Upper lobe of right lung (tissue), 1 donor: Measurements from ENCODE around the gene NAALADL1. TPM values are rescaled to one million over a fixed set of nuclear protein-coding genes. Genes with fewer than 3 reads are reported as not detected.

Source experiments
- ATAC-seq: fragments of 200-7000 bp; cut with Tn5 transposase; one replicate; pipeline ENCODE4 v1.9.1; 2020; ENCODE audit warnings: mild to moderate bottlenecking, moderate library complexity
- DNase-seq: peaks from one replicate; pipeline ENCODE4 v3.0.0-alpha.2; 2020
- H3K27ac ChIP-seq: fragments of 200-600 bp; one replicate; pipeline ENCODE4 v1.8.0; 2022
- H3K27me3 ChIP-seq: fragments of 200-600 bp; one replicate; pipeline ENCODE4 v1.8.0; 2022; ENCODE audit warnings: mild to moderate bottlenecking
- H3K36me3 ChIP-seq: fragments of 200-600 bp; one replicate; pipeline ENCODE4 v1.8.0; 2022
- H3K4me1 ChIP-seq: fragments of 200-600 bp; one replicate; pipeline ENCODE4 v1.8.0; 2022
- H3K4me3 ChIP-seq: fragments of 200-600 bp; one replicate; pipeline ENCODE4 v1.8.0; 2022; ENCODE audit warnings: mild to moderate bottlenecking
- H3K9me3 ChIP-seq: fragments of 200-600 bp; one replicate; pipeline ENCODE4 v1.8.0; 2022
- CTCF ChIP-seq: fragments of 200-600 bp; IDR thresholded peaks from one replicate; pipeline ENCODE4 v1.8.0; 2022; ENCODE audit warnings: antibody characterized with exemption
- intact Hi-C: fragments of 100-400 bp; cut with DNase I; formaldehyde crosslinking; loops from one replicate; pipeline ENCODE4 v1.11.0; 2022
- total RNA-seq: library from RNA; stranded (reverse); fragmentation: NEBNext Ultra II Directional; extraction: Animal tissue kit (Norgen Biotek cat#: 25700); gene quantifications from one replicate; pipeline ENCODE4 v1.2.1, GENCODE V29; 2021
- donor health status: DM: no; HTN: yes; CAD: no; lungs with severe emphysema.

NAALADL1 gene
- total RNA-seq, 1 donor from 2014 or later = 10.0 TPM

GRCh38 chr11:65059959-65060824 lies 1.8 kb upstream of the NAALADL1 start:
- Histone ChIP-seq H3K27me3 (no peaks in the 10 kb centered on the region), H3K36me3 (no peaks in the 10 kb centered on the region), H3K27ac (no peak overlapping the region), H3K4me1 (no peaks in the 10 kb centered on the region), H3K4me3 (no peak overlapping the region), H3K9me3 (no peaks in the 10 kb centered on the region)
- TF ChIP-seq CTCF = no peak
- DNase-seq = no peak
- ATAC-seq = no peak
- intact Hi-C loops = no loop called here

DNA sequence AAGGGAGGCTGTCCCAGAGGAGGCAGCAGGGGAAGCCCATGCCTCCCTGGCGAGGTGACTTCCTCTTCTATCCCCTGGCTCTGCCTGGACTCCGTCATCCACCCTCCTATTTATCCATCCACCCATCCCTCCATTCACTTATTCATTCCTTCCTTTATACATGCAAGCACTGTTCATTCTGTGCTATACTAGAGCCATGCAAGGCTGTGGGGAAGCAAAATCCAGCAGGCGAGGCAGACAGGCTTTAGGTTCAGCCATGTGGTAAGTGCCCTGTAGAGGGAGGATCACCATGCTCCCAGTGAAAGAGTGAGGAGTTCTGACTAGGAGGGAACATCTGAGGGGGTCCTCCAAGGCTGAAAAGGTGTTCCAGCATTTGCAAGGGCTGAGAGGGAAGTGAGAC lies 1.2 kb upstream of the NAALADL1 start:
- ATAC-seq (no peak), DNase-seq (no peak)
- intact Hi-C loops = no loop called here
- no peak overlapping the region for H3K4me3 ChIP-seq
- no peaks in the 10 kb centered on the region for H3K36me3 ChIP-seq
- no peak overlapping the region for H3K27ac ChIP-seq
- H3K4me1 ChIP-seq = no peaks in the 10 kb centered on the region
- H3K27me3 ChIP-seq = no peaks in the 10 kb centered on the region
- no peaks in the 10 kb centered on the region for H3K9me3 ChIP-seq
- TF ChIP-seq CTCF = no peak

DNA sequence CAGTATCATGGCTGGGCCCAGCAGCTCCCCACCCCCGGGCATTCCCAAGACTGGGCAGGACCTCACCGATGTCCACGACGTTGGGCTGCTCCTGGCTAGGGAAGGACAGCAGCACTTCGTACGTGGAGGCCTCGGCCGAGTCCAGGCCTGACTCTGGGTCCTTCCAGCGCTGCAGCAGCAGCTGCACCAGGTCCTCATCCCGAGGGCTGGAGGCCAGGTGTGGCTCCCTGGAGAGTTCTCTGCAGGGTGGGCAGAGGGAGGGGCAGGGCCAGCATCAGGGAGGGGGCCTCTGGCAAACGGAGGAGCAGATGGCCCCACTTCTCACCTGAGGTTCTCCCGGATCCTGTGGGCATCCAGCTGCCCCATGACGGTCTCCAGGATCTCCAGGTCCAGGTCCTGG lies 341 bp downstream of the NAALADL1 start:
- no peak for DNase-seq
- TF ChIP-seq CTCF = no peak
- intact Hi-C loops = no loop called here
- no peak overlapping the region for H3K4me3 ChIP-seq
- no peak for ATAC-seq
- no peaks in the 10 kb centered on the region for H3K4me1 ChIP-seq
- H3K27me3 ChIP-seq = no peaks in the 10 kb centered on the region
- H3K36me3 ChIP-seq = no peaks in the 10 kb centered on the region
- no peak overlapping the region for H3K27ac ChIP-seq
- no peaks in the 10 kb centered on the region for H3K9me3 ChIP-seq

GRCh38 chr11:65057526-65057925 lies 827 bp downstream of the NAALADL1 start:
- DNase-seq = no peak
- TF ChIP-seq CTCF = no peak
- Histone ChIP-seq H3K4me1 (no peaks in the 10 kb centered on the region), H3K4me3 (no peak overlapping the region), H3K36me3 (no peaks in the 10 kb centered on the region), H3K9me3 (no peaks in the 10 kb centered on the region), H3K27me3 (no peaks in the 10 kb centered on the region), H3K27ac (no peak overlapping the region)
- no peak for ATAC-seq
- intact Hi-C loops = no loop called here

DNA sequence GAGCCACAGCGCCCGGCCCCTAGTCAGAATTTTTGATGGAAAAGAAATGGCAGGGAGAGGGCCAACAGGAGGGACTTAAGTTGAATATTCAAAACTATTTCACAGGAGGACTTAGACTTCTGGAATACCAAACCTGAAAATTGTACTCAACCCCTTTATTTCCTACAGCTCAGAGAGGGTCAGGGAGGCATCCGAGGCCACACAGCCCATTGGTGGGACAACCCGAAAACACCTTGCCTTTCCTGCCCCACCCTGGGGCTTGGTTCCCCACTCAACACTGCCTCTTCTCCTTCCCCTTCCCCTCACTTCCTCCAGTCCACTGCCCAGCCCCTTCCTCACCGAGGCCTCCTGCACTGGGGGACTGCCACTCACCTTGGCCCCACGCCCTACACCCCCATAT lies 1.4 kb downstream of the NAALADL1 start:
- TF ChIP-seq CTCF = no peak
- no peak overlapping the region for H3K4me3 ChIP-seq

More for the DNA sequence above, 1.4 kb downstream of the NAALADL1 start:
- H3K36me3 ChIP-seq = no peaks in the 10 kb centered on the region
- no peak for ATAC-seq
- no peak overlapping the region for H3K27ac ChIP-seq
- no peak for DNase-seq
- no peaks in the 10 kb centered on the region for H3K4me1 ChIP-seq
- intact Hi-C loops = no loop called here
- no peaks in the 10 kb centered on the region for H3K9me3 ChIP-seq
- no peaks in the 10 kb centered on the region for H3K27me3 ChIP-seq
